ENCODE measurements around the gene ABTB1. TPM values are rescaled to one million over a fixed set of nuclear protein-coding genes. Genes with fewer than 3 reads are reported as not detected.
"Not testable (repeated sequence)": the region's sequence is repeated elsewhere in the genome, so short reads cannot be mapped to it uniquely, and the experiment has no call there.

Gene ABTB1
- polyA plus RNA-seq, 10 donors: 10.5 to 21.0 (median 12.5) TPM

GRCh38 chr3:127701280-127701911 lies 28.6 kb downstream of the ABTB1 start:
- peak in 1 of 3 donors; percentile 63 for DNase-seq

GRCh38 chr3:127702151-127702578 lies 29.4 kb downstream of the ABTB1 start:
- DNase-seq: no peak

GRCh38 chr3:127704840-127705239 lies 32.1 kb downstream of the ABTB1 start:
- not testable (repeated sequence) for DNase-seq

GRCh38 chr3:127706312-127706711 lies 33.6 kb downstream of the ABTB1 start:
- DNase-seq: no peak

GRCh38 chr3:127706785-127707351 lies 34.1 kb downstream of the ABTB1 start:
- no peak for DNase-seq

- DNase-seq: peak in 1 of 3 donors; percentile 77
These were observed 35.2 kb downstream of the ABTB1 start for GRCh38 chr3:127707851-127708411.

- no peak for DNase-seq
These were observed 36.1 kb downstream of the ABTB1 start for GRCh38 chr3:127708837-127709236.

- DNase-seq: no peak
These were observed 36.7 kb downstream of the ABTB1 start for GRCh38 chr3:127709320-127710060.

- no peak for DNase-seq
These were observed 37.6 kb downstream of the ABTB1 start for GRCh38 chr3:127710155-127710941.

GRCh38 chr3:127711021-127711695 lies 38.4 kb downstream of the ABTB1 start:
- no peak for DNase-seq

GRCh38 chr3:127711896-127712295 lies 39.1 kb downstream of the ABTB1 start:
- DNase-seq: no peak

- no peak for DNase-seq
These were observed 39.7 kb downstream of the ABTB1 start for GRCh38 chr3:127712461-127712860.

- DNase-seq: no peak
These were observed 40.4 kb downstream of the ABTB1 start for GRCh38 chr3:127712881-127713771.

- DNase-seq: no peak
These were observed 41.4 kb downstream of the ABTB1 start for GRCh38 chr3:127714125-127714571.

- DNase-seq: no peak
These were observed 42.1 kb downstream of the ABTB1 start for GRCh38 chr3:127714866-127715265.

- no peak for DNase-seq
These were observed 42.8 kb downstream of the ABTB1 start for GRCh38 chr3:127715532-127715931.

GRCh38 chr3:127716384-127716783 lies 43.6 kb downstream of the ABTB1 start:
- no peak for DNase-seq

- DNase-seq: peak in 2 of 3 donors; percentile 43 to 65
These were observed 44.8 kb downstream of the ABTB1 start for GRCh38 chr3:127717357-127718244.

All from muscle of back (tissue), 11 donors.